GM12875 (cell line): ENCODE measurements around the gene DISP3.

Experiments
- H3K4me3 ChIP-seq: one replicate; pipeline ENCODE4 v1.5.1; 2011; ENCODE audit warnings: low read depth, low read length, control low read depth
- TF ChIP-seq, protein P1 (sequence below): IDR thresholded peaks from 2 replicates; pipeline ENCODE4 v1.5.1; 2011; ENCODE audit warnings: low read depth, mild to moderate bottlenecking, control low read depth, inconsistent platforms, low read length, moderate library complexity, borderline replicate concordance; ENCODE audit not compliant: insufficient read depth

The DISP3 gene

DNA sequence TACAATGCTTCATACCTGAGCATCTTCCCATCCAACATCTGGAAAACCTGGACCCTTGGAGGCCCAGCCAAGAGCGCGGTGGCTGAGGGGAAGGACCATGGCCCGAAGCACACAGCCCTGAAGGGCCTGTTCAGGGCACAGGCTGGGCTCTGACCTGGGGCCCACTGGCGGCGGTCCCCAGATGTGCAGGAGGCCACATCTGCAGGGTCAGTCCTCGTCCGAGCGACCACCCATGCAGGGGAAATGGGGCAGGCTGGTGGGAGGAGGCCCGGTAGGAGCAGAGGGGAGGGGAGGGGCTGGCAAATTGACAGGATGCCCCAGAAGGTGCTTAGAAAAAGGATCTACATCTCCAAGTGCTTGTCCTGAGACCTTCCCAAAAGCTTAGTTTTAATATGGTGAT lies 59.9 kb downstream of the DISP3 start:
- no peak overlapping the region for H3K4me3 ChIP-seq
- TF ChIP-seq, protein P1, sequence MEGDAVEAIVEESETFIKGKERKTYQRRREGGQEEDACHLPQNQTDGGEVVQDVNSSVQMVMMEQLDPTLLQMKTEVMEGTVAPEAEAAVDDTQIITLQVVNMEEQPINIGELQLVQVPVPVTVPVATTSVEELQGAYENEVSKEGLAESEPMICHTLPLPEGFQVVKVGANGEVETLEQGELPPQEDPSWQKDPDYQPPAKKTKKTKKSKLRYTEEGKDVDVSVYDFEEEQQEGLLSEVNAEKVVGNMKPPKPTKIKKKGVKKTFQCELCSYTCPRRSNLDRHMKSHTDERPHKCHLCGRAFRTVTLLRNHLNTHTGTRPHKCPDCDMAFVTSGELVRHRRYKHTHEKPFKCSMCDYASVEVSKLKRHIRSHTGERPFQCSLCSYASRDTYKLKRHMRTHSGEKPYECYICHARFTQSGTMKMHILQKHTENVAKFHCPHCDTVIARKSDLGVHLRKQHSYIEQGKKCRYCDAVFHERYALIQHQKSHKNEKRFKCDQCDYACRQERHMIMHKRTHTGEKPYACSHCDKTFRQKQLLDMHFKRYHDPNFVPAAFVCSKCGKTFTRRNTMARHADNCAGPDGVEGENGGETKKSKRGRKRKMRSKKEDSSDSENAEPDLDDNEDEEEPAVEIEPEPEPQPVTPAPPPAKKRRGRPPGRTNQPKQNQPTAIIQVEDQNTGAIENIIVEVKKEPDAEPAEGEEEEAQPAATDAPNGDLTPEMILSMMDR: no peak

DNA sequence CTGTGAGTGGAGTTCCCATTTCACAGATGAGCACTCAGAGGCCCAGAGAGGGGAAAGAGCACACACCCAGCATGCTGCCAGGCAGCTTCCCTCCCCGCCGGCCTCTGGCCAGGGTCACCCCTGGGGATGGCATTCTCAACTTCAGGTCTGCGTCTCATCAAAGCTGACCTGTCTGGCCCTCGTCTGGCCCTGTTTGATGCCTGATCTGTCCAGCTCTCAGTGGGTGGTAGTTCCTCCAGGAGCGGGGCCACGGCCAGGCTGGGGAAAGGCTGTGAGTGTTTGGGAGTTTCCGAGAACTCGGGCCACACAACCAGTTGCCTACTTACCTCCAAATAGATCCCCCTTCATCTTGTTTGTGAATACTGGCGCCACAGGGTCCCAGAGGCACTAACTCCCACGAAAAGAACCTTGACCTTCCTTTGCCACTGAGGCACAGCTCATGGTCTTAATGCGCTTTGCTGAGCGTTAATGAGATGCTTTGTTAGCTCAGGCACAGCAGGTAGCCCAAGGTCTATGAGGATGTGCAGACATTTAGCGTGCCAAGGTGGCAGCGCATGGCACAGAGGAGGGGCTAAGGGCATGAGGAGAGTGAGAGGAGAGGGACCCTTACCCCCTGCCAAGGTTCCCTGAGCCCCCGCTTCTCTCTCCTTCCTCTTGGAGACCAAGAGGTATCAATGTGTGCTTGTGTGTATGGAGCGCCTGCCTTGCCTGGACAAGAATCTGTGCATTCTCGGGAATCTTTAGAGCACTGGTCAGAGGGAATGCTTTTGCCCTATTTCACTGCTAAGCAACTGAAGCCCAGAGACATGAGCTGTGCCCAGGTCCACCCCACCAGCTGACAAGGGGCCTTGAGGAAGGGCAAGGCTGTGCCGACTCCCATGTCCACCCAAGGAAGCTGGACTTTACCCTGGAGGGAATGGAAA lies 61.2 kb downstream of the DISP3 start:
- H3K4me3 ChIP-seq: no peak overlapping the region
- TF ChIP-seq, protein P1: no peak

DNA sequence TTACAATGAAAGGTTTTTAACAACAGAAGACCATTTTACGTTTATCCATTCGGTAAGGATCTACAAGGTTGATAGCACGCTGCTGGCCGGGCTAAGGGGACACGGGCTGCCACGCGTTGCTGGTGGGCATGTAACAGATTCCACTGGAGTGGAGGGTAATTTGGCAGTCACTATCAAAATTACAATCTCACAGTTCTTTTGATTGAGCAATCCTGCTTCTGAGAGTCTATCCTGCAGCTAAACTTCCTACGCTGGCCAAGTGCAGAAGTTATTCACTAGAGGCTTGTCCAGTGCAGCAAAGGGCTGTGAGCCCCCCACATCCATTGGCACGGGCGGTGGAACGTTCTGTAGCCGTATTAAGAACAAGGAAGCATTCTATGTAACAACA lies 61.8 kb downstream of the DISP3 start:
- TF ChIP-seq, protein P1: no peak
- H3K4me3 ChIP-seq: no peak overlapping the region

DNA sequence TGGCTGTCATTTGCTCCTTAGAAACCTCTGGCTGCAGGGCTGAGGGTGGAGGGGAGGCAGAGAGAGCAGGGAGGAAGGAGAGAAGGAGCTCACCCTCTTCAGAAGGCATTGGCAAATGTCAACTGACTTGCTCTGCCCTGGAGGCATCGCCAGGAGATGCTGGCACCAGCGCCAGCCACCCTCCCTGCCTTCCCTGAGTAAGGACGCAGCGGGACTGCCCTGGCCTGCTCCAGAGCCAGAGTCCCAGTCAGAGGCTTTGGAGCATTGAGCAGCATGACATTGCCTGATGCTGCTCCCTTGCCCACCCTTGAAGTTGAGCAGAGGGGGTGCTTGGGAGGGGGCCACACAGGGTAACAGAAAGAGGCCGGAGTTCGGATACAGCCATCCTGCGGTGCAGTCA lies 62.3 kb downstream of the DISP3 start:
- H3K4me3 ChIP-seq: no peak overlapping the region
- TF ChIP-seq, protein P1: no peak

DNA sequence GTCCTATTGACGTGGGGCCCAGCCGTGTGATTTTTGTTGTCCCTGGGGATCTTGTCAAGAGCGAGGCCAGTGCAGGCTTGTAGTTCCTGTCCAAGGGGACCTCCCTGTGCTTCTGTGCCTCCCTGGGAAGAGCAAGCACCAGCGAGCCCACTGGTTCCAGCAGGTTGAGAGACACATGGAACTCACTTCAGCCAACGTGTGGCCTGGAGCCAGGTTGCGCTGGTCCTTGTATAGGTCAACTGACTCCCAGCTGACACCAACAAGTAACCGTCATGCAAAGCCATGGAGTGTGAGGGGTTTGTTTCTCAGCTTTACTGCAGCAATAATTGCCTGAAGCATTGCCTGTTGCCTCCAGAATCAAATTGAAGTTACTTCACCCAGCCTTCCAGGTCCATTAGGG lies 63.0 kb downstream of the DISP3 start:
- no peak overlapping the region for H3K4me3 ChIP-seq
- TF ChIP-seq, protein P1: no peak

DNA sequence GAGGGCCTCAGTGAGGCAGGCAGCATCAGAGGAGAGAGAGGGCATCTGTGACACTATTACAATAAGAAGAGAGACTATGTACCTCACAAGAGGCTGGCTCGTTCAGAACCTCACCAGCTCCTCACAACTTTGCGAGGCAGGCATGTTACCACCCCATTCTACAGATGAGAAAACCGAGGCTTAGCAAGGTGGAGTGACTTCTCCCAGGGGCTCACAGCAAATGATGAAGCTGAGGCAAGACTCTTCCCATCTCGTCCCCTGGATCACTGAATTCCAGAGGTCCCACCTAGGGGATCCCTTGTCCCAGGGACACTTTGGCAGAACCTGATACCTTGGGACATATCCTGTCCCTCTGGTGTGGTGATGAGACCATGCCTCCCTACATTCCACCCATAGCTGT lies 64.4 kb downstream of the DISP3 start:
- H3K4me3 ChIP-seq: no peak overlapping the region
- TF ChIP-seq, protein P1: no peak

DNA sequence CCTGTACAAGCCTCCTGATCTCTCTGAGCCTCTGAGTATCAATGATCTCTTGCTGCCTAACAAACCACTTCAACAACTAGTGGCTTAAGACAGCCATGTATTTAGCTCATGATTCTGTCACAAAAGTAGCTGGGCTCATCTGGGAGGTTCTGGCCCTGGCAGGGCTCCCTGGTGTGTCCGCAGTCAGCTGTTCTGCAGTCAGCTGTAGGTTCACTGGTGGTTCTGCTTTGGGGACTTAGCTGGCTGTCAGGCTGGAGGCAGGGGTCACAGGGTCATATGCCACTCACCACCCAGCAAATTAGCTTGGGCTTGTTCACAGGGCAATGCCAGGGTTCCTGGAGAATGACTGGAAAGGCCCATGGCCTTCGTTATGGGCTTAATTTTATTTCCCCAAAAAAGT lies 64.8 kb downstream of the DISP3 start:
- TF ChIP-seq, protein P1: no peak
- no peak overlapping the region for H3K4me3 ChIP-seq
